ENCODE measurements around the gene RASSF3. TPM values are rescaled to one million over a fixed set of nuclear protein-coding genes. Genes with fewer than 3 reads are reported as not detected.

Gene RASSF3
- total and polyA plus RNA-seq, 2 experiments from 2014 or later: 20.6 to 39.6 TPM

GRCh38 chr12:64685050-64685449, 74.8 kb downstream of the RASSF3 start:
- no peaks in the 10 kb centered on the region for H3K27me3 ChIP-seq (ENCODE audit: insufficient read depth)
- TF ChIP-seq POLR2AphosphoS5 (IDR thresholded peaks at IDR 0.05; ENCODE audit: low read depth): no peak
- no peak for TF ChIP-seq NANOG (IDR thresholded peaks at IDR 0.05; ENCODE audit: borderline replicate concordance)
- no peak for TF ChIP-seq STAT1 (IDR thresholded peaks at IDR 0.05; ENCODE audit: unreplicated experiment)
- no peak for TF ChIP-seq EZH2phosphoT487 (IDR thresholded peaks at IDR 0.05; ENCODE audit: unreplicated experiment)
- TF ChIP-seq REST (IDR thresholded peaks at IDR 0.05; ENCODE audit: unreplicated experiment): no peak
- TF ChIP-seq EZH2 (IDR thresholded peaks at IDR 0.05; ENCODE audit: low read depth, unreplicated experiment): no peak
- no peak for TF ChIP-seq ETS1 (IDR thresholded peaks at IDR 0.05)
- TF ChIP-seq ZNF331 (CRISPR knock-in tag; IDR thresholded peaks at IDR 0.05; ENCODE audit: low read depth): no peak
- TF ChIP-seq ZNF462 (CRISPR knock-in tag; IDR thresholded peaks at IDR 0.05): no peak
- TF ChIP-seq ZNF114 (CRISPR knock-in tag; IDR thresholded peaks at IDR 0.05): no peak
- TF ChIP-seq JUNB (IDR thresholded peaks at IDR 0.05; ENCODE audit: unreplicated experiment): no peak
- no peak for TF ChIP-seq CREB1 (CRISPR knock-in tag; IDR thresholded peaks at IDR 0.05; ENCODE audit: low read depth)
- TF ChIP-seq CTCF (conservative IDR thresholded peaks at IDR 0.05; ENCODE audit: low read depth in 2 of 2): no peak
- no peaks in the 10 kb centered on the region for H3K9me2 ChIP-seq (ENCODE audit: insufficient read depth)
- no peak overlapping the region for H3K27ac Mint-ChIP-seq
- peak overlapping the region; percentile 55 for H3K27ac ChIP-seq (ENCODE audit: low read depth)
- H3K36me3 ChIP-seq (ENCODE audit: insufficient read depth): 0 out of 2 replicates have a peak, but pooled peaks cover 4% of the 10 kb centered on the region
- H3K4me3 ChIP-seq: no peak overlapping the region
- DNase-seq (ENCODE audit: low spot score) (no peak), ATAC-seq (no peak)
- no peak overlapping the region for H2AFZ ChIP-seq
- peaks cover 34% of the 10 kb centered on the region for H3K4me1 Mint-ChIP-seq
- peaks cover 22% of the 10 kb centered on the region for H3K4me1 ChIP-seq (ENCODE audit: insufficient read depth)
- H3K27me3 Mint-ChIP-seq (ENCODE audit: insufficient read depth, low read depth, poor library complexity): no peaks in the 10 kb centered on the region
- no peaks in the 10 kb centered on the region; the same call in 2 of the 3 replicates for H3K9me3 Mint-ChIP-seq
- H3K4me2 ChIP-seq: no peak overlapping the region
- no peak overlapping the region for H3K4me3 Mint-ChIP-seq
- H3K79me2 ChIP-seq (replicated peaks; ENCODE audit: insufficient read depth): peaks cover 54% of the 10 kb centered on the region
- H4K20me1 ChIP-seq (replicated peaks; ENCODE audit: insufficient read depth): peaks cover 5% of the 10 kb centered on the region; the same call in 1 of the 2 replicates
- no peaks in the 10 kb centered on the region for H3F3A ChIP-seq (replicated peaks; ENCODE audit: low read depth)
- peaks cover 31% of the 10 kb centered on the region for H3K36me3 Mint-ChIP-seq (ENCODE audit: low read depth)
